ENCODE data around the gene EVI2A.
A peak's percentile ranks its signal among the peaks of the same experiment; 100 is the strongest.

EVI2A gene

DNA sequence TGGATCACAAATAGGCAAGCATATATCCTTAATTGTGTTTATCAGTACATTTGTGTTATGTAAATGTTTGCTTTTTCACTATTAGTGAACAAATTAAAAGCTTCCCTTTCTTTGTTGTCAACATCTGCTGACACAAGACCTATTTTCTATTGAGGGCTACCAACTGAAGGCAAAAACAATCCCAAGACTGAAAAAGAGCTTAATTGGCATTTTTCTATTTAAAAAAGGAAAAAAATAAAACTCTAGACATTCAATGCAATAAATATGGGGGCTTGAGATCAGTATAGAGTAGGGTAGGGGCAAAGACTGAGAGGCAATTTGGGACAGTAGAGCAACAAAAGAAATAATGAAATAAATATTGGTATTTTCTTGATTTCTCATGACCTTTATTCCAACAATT is 48.6 kb downstream of the EVI2A start:
- DNase-seq (ENCODE audit: low spot score), result no peak

DNA sequence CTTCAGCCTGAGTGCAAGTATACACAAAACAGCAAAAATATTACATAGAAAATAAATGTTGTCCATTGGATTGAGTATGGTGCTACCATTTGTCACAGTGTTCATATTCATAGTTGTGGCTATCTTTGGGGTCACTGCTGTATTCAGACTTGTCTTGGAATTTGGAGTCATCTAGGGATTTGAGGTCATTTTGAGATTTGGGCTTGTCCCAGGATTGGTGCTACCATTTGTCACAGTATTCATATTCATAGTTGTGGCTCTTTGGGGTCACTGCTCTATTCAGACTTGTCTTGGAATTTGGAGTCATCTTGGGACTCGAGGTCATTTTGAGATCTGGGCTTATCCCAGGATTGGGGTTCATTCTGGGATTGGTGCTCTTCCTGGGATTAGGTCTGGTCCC is 49.2 kb downstream of the EVI2A start:
- no peak for DNase-seq (ENCODE audit: low spot score)

DNA sequence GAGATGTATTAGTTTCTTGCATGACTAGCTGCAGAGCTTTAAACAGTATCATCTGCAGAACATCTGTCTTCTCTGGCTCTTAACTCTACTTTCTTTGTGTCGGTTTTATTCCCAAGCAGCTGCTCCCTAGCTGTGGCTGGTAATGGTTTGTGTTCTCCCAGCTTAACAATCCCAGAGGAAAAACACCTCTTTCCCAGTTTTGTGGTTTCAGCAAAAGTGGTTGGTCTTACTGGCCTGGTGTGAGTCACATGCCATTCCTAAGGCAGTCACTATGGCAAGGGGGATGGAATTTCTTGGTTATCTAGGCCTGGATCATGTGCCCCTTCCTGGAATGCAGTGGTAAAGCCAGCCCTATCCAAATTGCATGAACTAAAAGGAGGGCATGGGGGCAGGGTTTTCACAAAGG is 51.8 kb downstream of the EVI2A start:
- DNase-seq (ENCODE audit: low spot score), result peak; percentile 84

DNA sequence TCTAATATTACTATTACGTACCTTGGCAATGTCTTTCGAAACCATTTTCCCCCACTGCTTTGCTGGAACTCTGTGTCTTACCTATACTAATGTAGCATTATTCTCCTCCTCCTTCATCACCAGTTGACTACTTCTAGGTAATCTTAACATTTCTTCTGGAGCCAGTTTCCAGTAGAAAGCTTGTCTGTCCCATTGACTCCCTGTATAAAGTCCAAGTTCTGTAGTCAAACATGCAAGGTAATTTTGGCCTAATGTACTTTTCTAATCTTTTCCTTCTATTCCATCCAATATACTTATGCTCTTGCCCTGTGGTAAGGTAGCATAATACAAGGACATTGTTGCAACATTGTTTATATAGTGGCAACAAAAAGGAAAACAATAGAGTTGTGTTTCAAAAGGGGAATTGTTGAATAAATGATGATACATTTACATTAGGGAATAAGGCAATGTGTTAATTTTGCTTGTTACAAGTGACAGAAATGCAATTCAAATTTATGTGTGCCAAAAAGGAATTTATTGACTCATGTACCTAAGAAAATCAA is 52.3 kb downstream of the EVI2A start:
- no peak for DNase-seq (ENCODE audit: low spot score)
